ENCODE results near the gene RASL10A. TPM values are rescaled to one million over a fixed set of nuclear protein-coding genes. Genes with fewer than 3 reads are reported as not detected.

RASL10A gene
- total and polyA plus RNA-seq, 9 of the 15 experiments (the other 6 are each of a cell fraction or from before 2014, with no cell fraction given), result 0.17 to 1.2 (median 0.45) TPM; not detected in 3

GRCh38 chr22:29319072-29319471 lies 3.6 kb upstream of the RASL10A start:
- Histone ChIP-seq H3K36me3 (ENCODE audit: control insufficient read depth, insufficient read depth, low read length) (no peaks in the 10 kb centered on the region), H3K9me3 (replicated peaks; ENCODE audit: control insufficient read depth, insufficient read depth, low read depth, low read length) (no peaks in the 10 kb centered on the region), H3K4me3 (no peak overlapping the region), H3K9me1 (ENCODE audit: control insufficient read depth, insufficient read depth, low read length) (no peaks in the 10 kb centered on the region), H4K20me1 (replicated peaks; ENCODE audit: control insufficient read depth, insufficient read depth, low read length) (no peaks in the 10 kb centered on the region), H3K27ac (ENCODE audit: extremely low read depth, low read depth, low read length) (no peak overlapping the region), H3K79me2 (ENCODE audit: control insufficient read depth, insufficient read depth, low read length) (no peaks in the 10 kb centered on the region), H3K4me1 (replicated peaks in 1 of 2; ENCODE audit: control insufficient read depth in 2 of 2, insufficient read depth in 2 of 2, low read length in 2 of 2) (peaks cover 0 to 17% of the 10 kb centered on the region in 2 experiments; a peak in 2 of 5 replicates), H3K9ac (ENCODE audit: insufficient read depth in 1 of 2, low read depth in 2 of 2, low read length in 2 of 2) (no peak overlapping the region), H3K4me2 (ENCODE audit: insufficient read depth, low read length) (no peak overlapping the region), H3K27me3 (ENCODE audit: control insufficient read depth in 2 of 2, insufficient read depth in 2 of 2, low read length in 2 of 2) (no peaks in the 10 kb centered on the region), H2AFZ (ENCODE audit: low read depth, low read length) (no peak overlapping the region)
- DNase-seq (ENCODE audit: extremely low read depth in 1 of 4, low spot score in 3 of 4) (no peak), FAIRE-seq (no peak), ATAC-seq (no peak)
- TF ChIP-seq CBX8 (IDR thresholded peaks at IDR 0.05; ENCODE audit: borderline replicate concordance, extremely low read depth, low read depth, low read length, poor library complexity, severe bottlenecking) (no peak), E2F3 (CRISPR knock-in tag; IDR thresholded peaks at IDR 0.05) (no peak), ZC3H11A (IDR thresholded peaks at IDR 0.05; ENCODE audit: low read depth, low read length) (no peak), NEUROD1 (IDR thresholded peaks at IDR 0.05; ENCODE audit: borderline replicate concordance, low read depth, low read length, partially characterized antibody) (no peak), ZNF449 (CRISPR knock-in tag; IDR thresholded peaks at IDR 0.05) (no peak), ZNF778 (CRISPR knock-in tag; IDR thresholded peaks at IDR 0.05) (no peak), SRSF3 (IDR thresholded peaks at IDR 0.05; ENCODE audit: insufficient read depth, low read length) (no peak), RFX5 (IDR thresholded peaks at IDR 0.05; ENCODE audit: low read depth, low read length) (no peak), TAF9B (IDR thresholded peaks at IDR 0.05; ENCODE audit: partially characterized antibody) (no peak), HSF4 (CRISPR knock-in tag; IDR thresholded peaks at IDR 0.05; ENCODE audit: borderline replicate concordance) (no peak), EWSR1 (IDR thresholded peaks at IDR 0.05; ENCODE audit: borderline replicate concordance, low read depth, partially characterized antibody) (no peak), PHF20 (IDR thresholded peaks at IDR 0.05; ENCODE audit: partially characterized antibody) (no peak), PKNOX1 (IDR thresholded peaks at IDR 0.05) (no peak), POLR2G (IDR thresholded peaks at IDR 0.05; ENCODE audit: low read depth, low read length) (no peak), EHMT2 (IDR thresholded peaks at IDR 0.05) (no peak), E2F8 (IDR thresholded peaks at IDR 0.05; ENCODE audit: low read depth, partially characterized antibody) (no peak), POLR2H (tag; IDR thresholded peaks at IDR 0.05; ENCODE audit: low read depth) (no peak)
- POLR2A ChIA-PET, result interaction anchor here (1.0 kb wide), 1 partner anchor 23 kb away, joined by 4 read pairs; no protein-coding TSS in a partner anchor
- intact Hi-C loops (cut with micrococcal nuclease) (no loop called here), in situ Hi-C loops (cut with MboI) (no loop called here)
- no TSS peak for BruUV-seq (replicated peaks)
- 23% methylated on average over 2 of the region's 2 CpGs for WGBS (ENCODE audit: insufficient coverage, low coverage, missing lambda C conversion rate)
- CTCF ChIA-PET (ENCODE audit: low intra/inter-chr PET ratio), result no interaction called here

All from K562 (cell line).